OCI-M1 (cell line): ENCODE measurements around the gene DCST2.
A peak's percentile ranks its signal among the peaks of the same experiment; 100 is the strongest.

Experiments
- DNase-seq: peaks from one replicate; lab custom pipeline; 2025; lab: John Stamatoyannopoulos, UW

Gene DCST2

GRCh38 chr1:155033524-155033923 is at the start of gene DCST2, which contains the start of gene DCST1:
DCST2 (minus strand) TSS chr1:155033781; CDS start chr1:155033701, 80 bp downstream.
DCST1 (plus strand) TSS chr1:155033824; CDS start chr1:155034037, 213 bp downstream.
- no peak for DNase-seq

GRCh38 chr1:155083052-155083541 is 49.5 kb upstream of the DCST2 start:
- DNase-seq = no peak

GRCh38 chr1:155082301-155083051 is 48.9 kb upstream of the DCST2 start:
- no peak for DNase-seq

- DNase-seq = no peak
Observed at GRCh38 chr1:155081472-155082300, 48.1 kb upstream of the DCST2 start.

- DNase-seq = peak; percentile 43
Observed at GRCh38 chr1:155080312-155081228, 47.0 kb upstream of the DCST2 start.

GRCh38 chr1:155079487-155080311 is 46.1 kb upstream of the DCST2 start:
- DNase-seq = no peak

- no peak for DNase-seq
Observed at GRCh38 chr1:155079210-155079486, 45.6 kb upstream of the DCST2 start.

GRCh38 chr1:155078469-155079209 is 45.1 kb upstream of the DCST2 start, which contains the start of gene EFNA3:
EFNA3 (plus strand) TSS chr1:155078837; CDS start chr1:155078942, 105 bp downstream.
- DNase-seq = peak; percentile 74

- DNase-seq = no peak
Observed at GRCh38 chr1:155077758-155078445, 44.3 kb upstream of the DCST2 start.

- DNase-seq = no peak
Observed at GRCh38 chr1:155077346-155077745, 43.8 kb upstream of the DCST2 start.

GRCh38 chr1:155076371-155076770 is 42.8 kb upstream of the DCST2 start:
- no peak for DNase-seq

- DNase-seq = no peak
Observed at GRCh38 chr1:155075535-155075934, 42.0 kb upstream of the DCST2 start.

GRCh38 chr1:155073377-155074242 is 40.0 kb upstream of the DCST2 start:
- no peak for DNase-seq

GRCh38 chr1:155072531-155073289 is 39.1 kb upstream of the DCST2 start:
- no peak for DNase-seq

- DNase-seq = no peak
Observed at GRCh38 chr1:155071701-155072100, 38.1 kb upstream of the DCST2 start.

GRCh38 chr1:155070721-155071569 is 37.4 kb upstream of the DCST2 start:
- peak; percentile 83 for DNase-seq

GRCh38 chr1:155070158-155070621 is 36.6 kb upstream of the DCST2 start:
- no peak for DNase-seq
